GM21526 (cell line): ENCODE results near the gene MUC15.

Experiments used
- ATAC-seq: cut with Tn5 transposase; IDR thresholded peaks from one replicate; pipeline ENCODE4 v1.9.1; 2021; ENCODE audit warnings: moderate library complexity; ENCODE audit not compliant: unreplicated experiment, low FRiP score

Gene MUC15

DNA sequence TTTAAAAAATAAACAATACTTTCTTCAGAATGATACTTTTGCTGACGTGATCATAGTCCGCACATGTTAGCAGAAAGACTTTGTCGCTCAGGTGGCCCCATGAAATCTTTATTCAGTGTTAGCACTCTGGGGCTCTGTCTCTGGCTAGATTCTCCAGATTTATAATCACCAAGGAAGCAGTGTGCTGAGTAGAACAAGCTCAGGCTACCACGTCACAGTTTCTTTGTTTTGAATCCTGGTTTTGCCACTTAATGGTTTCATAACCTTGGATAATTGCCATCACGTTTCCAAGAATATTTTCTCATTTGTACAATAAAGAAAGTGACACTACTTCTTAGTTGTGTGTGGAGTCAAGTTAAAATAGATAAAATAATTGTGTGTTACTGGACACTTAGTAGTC is 3.9 kb upstream of the MUC15 start:
- no peak for ATAC-seq

GRCh38 chr11:26573896-26574295 is 1.8 kb upstream of the MUC15 start:
- no peak for ATAC-seq

DNA sequence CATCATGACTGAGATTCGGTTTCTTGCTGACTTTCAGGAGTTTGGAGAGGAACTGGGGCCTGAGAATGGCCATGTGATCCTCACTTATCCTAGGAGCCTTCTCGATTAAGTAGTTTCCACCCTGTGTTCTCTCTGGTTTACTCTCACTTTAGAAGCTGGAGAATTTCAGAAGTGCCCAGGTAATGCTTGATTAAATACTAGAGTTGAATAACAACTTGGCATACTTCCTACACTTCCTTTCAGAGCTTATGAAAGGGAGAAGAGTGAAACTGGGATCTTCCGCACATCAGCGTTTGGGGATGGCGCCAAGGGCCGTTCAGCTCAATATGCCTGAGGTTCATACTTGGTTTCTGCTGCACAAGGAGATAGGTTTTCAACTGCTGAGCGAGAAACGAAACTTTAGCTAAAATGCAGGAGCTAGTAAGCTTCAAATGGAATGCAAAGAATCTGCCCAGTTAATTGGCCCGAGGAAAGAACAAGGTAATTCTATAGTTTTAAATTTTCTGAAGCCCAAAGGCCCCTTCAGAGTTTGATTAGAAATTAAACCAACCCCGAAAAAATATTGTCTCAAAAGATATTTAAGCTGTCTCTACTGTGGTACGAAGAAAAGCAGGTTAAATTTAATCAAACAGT is 823 bp upstream of the MUC15 start:
- ATAC-seq = no peak

- no peak for ATAC-seq
Observed at GRCh38 chr11:26569646-26570045, 2.4 kb downstream of the MUC15 start.

DNA sequence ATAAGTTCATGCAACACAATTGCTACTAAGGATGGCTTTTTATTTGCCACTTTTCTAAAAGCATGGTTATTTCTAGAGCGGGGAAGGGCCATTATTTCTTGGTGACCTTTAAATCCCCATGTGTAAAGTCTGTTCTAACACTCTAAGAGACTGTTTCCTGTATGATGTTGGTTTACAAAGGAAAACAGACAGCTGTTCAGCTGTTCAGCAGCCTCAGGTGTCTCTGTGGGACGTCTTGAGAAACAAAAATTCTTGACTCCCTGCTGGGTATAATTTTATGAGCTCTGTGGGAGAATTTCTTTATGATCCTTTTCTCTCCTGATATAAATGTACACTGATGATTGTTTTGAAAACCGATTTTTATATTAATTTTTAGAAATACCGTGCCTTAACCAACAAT is 13.9 kb downstream of the MUC15 start:
- no peak for ATAC-seq

DNA sequence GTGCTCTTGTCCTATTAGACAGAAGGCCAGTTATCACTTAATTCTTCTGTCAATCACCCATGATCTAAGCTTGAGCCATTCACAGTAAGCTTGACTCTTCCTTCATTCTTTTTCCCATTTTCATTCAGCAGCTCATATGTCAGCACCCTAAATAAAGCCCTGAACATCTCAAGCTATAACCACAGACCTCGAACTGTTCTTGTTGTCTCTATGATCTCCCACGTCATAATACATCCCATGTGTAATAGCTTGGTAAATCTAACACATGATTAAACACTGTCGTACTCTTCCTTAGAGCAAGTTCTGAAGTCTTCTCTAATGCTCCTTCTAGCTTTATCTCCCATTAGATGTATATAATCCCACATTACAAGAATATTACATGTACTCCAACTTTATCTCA is 14.4 kb downstream of the MUC15 start:
- no peak for ATAC-seq

- ATAC-seq = no peak
Observed at GRCh38 chr11:26556582-26556981, 15.5 kb downstream of the MUC15 start.

DNA sequence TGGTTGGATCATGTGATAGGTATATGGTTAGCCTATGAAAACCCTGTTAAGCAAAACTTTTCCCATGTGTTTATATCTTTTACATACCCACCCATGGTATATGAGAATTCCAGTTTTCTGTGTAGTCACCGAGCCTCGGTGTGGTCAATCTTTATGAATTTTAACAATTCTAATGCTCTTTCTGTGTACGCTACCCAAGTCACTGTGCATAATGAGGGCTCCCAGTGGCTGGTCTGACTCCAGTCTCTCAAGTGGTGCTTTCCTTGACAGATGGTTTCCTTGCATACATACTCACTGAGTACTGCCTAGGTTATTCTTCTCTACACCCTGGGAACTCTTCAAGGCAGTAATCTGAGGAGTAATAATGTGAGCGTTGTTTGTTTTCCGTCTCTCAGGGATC is 17.6 kb downstream of the MUC15 start:
- no peak for ATAC-seq

DNA sequence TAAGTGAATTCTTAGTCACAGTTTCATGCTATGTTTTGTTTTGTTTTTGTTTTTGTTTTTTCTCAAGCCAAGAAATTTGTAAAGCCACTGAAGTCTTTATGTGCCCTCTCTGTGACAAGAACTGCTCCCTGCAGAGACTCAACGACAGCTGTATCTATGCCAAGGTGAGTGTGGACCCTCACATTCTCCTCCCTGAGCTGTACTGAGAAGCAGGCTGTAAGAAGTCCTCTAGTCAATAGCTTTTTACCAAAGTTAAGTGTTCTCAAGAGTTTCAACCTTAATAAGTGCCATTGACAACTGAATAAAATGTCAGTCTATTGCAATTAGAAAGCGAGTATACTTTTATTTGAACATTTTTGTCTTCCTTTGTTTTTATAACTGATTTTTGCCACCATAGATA is 18.9 kb downstream of the MUC15 start:
- ATAC-seq = no peak

DNA sequence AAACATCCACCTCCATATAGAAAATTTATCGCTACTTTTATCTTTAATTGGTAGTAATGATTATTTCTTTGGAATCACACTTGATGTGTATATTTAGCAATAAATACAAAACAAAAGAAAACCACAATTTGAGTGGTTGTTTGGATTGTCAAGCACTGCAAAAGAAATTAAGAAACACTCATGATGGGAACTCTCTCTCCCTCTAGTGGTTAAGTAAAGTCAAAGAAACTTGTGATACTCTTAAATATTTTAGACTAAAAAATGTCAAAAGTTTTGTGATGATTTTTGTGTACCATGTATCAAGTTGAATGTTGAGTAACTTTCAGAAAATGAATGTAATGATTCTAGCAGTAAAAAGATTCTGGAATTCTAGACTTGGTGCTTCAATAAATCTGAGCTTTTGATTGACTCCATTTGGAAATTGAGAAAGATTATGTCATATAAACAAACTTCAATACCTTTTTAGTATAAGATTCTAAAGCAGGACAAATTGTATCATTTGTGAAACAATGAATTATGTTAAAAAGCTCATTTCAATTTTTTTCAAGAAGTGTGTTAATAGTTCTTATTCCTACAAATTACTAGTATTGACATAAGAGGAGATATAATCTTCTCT is 20.8 kb downstream of the MUC15 start:
- no peak for ATAC-seq

DNA sequence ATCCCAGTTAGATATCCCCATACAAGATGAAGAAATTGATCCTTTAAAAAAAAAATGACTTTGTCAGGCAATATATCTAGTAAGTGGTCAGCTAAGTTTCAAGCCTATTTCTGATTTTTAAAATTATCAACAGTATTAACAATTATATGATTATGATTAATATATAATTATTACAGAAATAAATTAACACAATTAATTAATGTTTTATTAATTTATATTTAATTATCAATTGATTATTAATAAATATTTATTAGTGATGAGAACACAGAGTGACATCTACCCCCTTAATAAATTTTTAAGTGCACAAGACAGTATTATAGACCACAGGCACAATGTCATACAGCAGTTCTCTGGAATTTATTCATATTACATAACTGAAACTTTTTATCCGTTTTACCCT is 22.0 kb downstream of the MUC15 start:
- ATAC-seq = no peak

- no peak for ATAC-seq
Observed at GRCh38 chr11:26549176-26549575, 22.9 kb downstream of the MUC15 start.

DNA sequence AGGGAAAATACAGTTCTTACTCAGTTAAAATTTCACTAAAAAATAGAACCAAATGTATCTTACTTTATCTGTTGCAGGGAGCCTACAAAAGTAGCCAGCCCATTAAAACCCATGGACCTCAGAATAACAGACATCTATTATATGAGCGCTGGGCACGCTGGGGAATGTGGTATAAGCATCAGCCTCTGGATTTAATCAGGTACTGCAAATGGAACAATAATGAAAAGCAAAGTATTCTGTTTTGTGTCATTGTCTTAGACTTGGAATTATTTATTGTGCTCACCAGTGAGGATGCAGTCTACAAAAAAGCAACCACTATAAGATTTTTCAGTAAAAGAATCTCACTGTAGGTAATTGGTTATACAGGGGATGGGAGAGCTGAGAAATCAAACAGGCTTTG is 30.2 kb downstream of the MUC15 start:
- no peak for ATAC-seq

- no peak for ATAC-seq
Observed at GRCh38 chr11:26539517-26539916, 32.5 kb downstream of the MUC15 start.

- ATAC-seq = no peak
Observed at GRCh38 chr11:26537341-26537740, 34.7 kb downstream of the MUC15 start.

DNA sequence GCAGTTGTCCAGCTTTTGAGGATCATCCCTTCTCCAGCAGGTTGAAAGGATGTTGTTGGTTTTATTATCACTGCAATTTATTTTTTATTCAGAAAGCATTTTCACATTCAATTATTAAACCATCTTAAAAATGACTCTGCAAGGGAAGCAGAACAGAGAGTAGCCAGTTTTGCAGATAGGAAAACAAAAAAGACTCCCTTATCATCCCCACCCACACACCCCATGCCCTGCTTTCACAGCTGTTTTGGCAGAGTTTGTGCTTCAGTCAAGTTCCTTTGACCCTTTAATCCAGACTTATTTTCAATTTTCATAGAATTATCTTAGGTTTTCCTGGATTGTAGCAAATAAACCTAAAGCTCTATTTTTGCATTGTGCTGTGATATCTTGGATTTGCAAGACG is 44.4 kb downstream of the MUC15 start:
- no peak for ATAC-seq

- ATAC-seq = no peak
Observed at GRCh38 chr11:26522912-26523610, 49.0 kb downstream of the MUC15 start.

DNA sequence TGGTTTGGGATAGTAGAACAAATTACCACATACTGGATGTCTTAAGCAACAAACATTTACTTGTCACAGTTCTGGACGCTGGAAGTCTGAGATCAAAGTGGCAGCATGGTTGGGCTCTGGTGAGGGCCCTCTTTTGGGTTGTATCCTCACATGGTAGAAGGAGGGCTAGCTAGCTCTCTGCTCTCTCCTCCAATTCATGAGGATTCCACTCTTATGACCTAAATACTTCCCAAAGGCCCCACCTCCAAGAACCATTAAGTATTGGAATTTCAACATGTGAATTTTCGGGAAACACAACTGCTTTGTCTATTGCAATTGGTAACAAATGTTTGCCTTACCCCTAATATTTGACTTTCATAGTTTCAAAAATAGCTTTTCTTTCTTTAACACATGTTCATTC is 52.6 kb downstream of the MUC15 start:
- ATAC-seq = no peak

GRCh38 chr11:26512196-26512595 is 59.9 kb downstream of the MUC15 start:
- ATAC-seq = no peak

DNA sequence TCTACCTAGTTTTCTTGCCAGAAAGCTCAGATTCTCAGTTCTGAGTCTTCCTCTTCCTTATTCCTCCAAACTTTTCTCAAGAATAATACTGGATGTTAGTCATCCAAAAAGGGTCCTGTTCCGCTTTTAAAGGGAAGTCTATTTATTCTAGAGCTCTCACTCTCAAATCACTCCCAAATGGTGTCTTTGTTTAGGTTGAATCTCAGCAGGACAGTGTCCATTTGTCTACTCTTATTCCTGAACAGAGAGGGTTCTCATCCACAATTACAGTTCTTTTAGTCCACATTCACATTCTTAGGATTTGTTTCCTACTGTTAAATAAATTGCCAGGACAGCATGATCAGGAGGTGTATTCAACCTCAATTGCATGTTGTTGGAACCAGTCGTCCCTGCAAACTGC is 61.3 kb downstream of the MUC15 start:
- ATAC-seq = no peak

DNA sequence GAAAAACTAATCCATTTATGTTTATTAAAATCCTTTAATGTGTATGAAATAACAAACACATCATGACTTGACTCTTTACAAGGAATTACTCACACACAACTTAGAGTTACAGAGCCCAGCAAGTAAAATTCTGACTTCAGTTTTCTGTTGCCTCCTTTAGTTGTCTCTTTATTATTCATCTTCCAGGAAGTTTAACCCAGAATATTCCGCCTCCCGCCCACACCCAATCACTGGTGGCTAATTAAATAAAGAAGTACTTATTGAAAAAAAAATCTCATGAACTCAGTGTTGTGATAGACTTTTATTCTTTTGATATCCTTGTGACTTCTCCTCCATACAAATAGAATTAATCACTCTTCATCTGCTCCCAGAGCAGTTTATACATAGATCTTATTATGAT is 61.9 kb downstream of the MUC15 start:
- ATAC-seq = no peak
